ENCODE measurements around the gene SPRN. TPM values are rescaled to one million over a fixed set of nuclear protein-coding genes. Genes with fewer than 3 reads are reported as not detected.

The SPRN gene
- total and polyA plus RNA-seq, 4 donors, result 0.28 TPM; not detected in 3

- Histone ChIP-seq H3K4me3 (ENCODE audit: low read length in 2 of 2) (no peak overlapping the region), H3K4me1 (ENCODE audit: control insufficient read depth in 1 of 2, insufficient read depth in 2 of 2, low read length in 2 of 2) (no peaks in the 10 kb centered on the region), H3K9me3 (ENCODE audit: control insufficient read depth, low read length) (no peaks in the 10 kb centered on the region), H3K27me3 (ENCODE audit: control insufficient read depth in 1 of 2, insufficient read depth in 2 of 2, low read length in 1 of 2) (no peaks in the 10 kb centered on the region), H3K36me3 (ENCODE audit: control insufficient read depth in 1 of 2, insufficient read depth in 2 of 2, low read length in 1 of 2) (peaks cover 0 to 3% of the 10 kb centered on the region in 2 donors), H3K27ac (ENCODE audit: low read depth in 1 of 2, low read length in 2 of 2) (no peak overlapping the region)
- DNase-seq (no peak), ATAC-seq (ENCODE audit: low FRiP score) (no peak)
- intact Hi-C loops (cut with DNase I), result no loop called here
- 84 to 85% methylated on average over 16 of the region's 16 CpGs for WGBS, 2 donors
Observed at GRCh38 chr10:133403359-133403758, 21.1 kb downstream of the SPRN start.

- H3K9me3 ChIP-seq (ENCODE audit: control insufficient read depth, low read length), result no peaks in the 10 kb centered on the region
- 97 to 98% methylated on average over 21 of the region's 21 CpGs for WGBS, 2 donors
- H3K36me3 ChIP-seq (ENCODE audit: control insufficient read depth in 1 of 2, insufficient read depth in 2 of 2, low read length in 1 of 2), result peaks cover 0 to 3% of the 10 kb centered on the region in 2 donors
- ATAC-seq (ENCODE audit: low FRiP score) (peak; percentile 26), DNase-seq (peak in 1 of 2 donors; percentile 53)
- no peak overlapping the region for H3K4me3 ChIP-seq (ENCODE audit: low read length in 2 of 2)
- intact Hi-C loops (cut with DNase I), result no loop called here
- no peaks in the 10 kb centered on the region for H3K4me1 ChIP-seq (ENCODE audit: control insufficient read depth in 1 of 2, insufficient read depth in 2 of 2, low read length in 2 of 2)
- H3K27ac ChIP-seq (ENCODE audit: low read depth in 1 of 2, low read length in 2 of 2), result no peak overlapping the region
- no peaks in the 10 kb centered on the region for H3K27me3 ChIP-seq (ENCODE audit: control insufficient read depth in 1 of 2, insufficient read depth in 2 of 2, low read length in 1 of 2)
Observed at GRCh38 chr10:133401981-133402725, 22.3 kb downstream of the SPRN start.

DNA sequence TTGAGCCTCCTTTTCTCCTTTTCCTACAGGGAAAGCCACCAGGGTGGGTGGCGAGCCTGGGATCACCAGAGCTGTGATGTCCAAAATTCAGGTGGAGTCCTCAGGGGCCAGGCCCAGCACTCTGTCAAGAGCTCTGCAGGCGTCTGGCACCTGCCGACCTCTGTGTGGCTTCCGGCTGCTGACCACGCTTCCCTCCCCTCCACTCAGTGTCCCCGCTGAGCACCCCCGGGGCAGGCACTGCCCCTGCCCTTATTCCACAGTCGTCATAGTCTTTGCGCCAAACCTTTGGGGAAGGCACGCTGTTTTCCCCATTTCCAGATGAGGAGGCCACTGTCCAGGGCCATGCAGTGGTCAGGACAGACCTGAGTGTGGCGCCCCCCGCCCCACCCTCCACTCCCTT, 22.9 kb downstream of the SPRN start:
- Histone ChIP-seq H3K27ac (ENCODE audit: low read depth in 1 of 2, low read length in 2 of 2) (no peak overlapping the region), H3K9me3 (ENCODE audit: control insufficient read depth, low read length) (no peaks in the 10 kb centered on the region), H3K4me1 (ENCODE audit: control insufficient read depth in 1 of 2, insufficient read depth in 2 of 2, low read length in 2 of 2) (no peaks in the 10 kb centered on the region), H3K4me3 (ENCODE audit: low read length in 2 of 2) (no peak overlapping the region), H3K27me3 (ENCODE audit: control insufficient read depth in 1 of 2, insufficient read depth in 2 of 2, low read length in 1 of 2) (no peaks in the 10 kb centered on the region), H3K36me3 (ENCODE audit: control insufficient read depth in 1 of 2, insufficient read depth in 2 of 2, low read length in 1 of 2) (peaks cover 0 to 3% of the 10 kb centered on the region in 2 donors)
- ATAC-seq (ENCODE audit: low FRiP score), result peak; percentile 11
- peak in 1 of 2 donors; percentile 70 for DNase-seq
- 94 to 95% methylated on average over 12 of the region's 12 CpGs for WGBS, 2 donors
- intact Hi-C loops (cut with DNase I), result no loop called here

DNA sequence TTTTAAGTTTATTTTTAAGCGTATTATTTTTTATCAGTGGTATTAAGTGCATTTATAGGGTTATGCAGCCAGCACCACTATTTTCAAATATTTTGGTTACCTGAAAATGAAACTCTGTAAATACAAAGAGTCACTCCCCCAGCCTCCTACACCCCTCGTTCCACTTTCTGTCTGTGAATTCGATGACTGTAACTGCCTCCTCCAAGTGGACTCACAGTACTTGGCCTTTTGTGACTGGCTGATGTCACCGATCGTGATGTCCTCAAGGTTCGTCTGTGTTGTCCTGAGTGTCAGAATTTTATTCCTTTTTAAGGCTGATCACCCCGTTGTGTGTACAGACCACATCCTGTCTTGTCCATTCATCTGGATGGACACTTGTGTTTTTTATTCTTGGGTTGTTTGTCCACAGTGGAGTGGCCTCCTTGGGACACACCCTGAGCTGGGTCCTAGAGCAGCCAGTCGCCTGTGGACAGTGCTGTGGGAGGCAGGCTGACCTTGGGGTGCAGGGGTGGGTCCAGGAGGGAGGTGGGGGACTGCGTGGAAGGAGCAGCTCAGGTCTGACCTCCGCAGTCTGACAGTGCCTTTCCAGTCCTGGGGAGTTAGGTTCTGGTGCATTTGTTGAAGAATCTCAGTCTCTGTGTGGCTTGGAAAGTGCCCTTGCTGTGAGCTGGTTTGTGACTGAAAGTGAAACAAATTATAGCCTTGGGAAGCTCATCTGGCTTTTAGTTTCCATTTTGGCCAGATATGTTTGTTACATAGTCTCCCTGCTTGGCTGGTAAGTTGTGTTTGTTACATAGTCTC, 23.6 kb downstream of the SPRN start:
- H3K27ac ChIP-seq (ENCODE audit: low read depth in 1 of 2, low read length in 2 of 2), result no peak overlapping the region
- WGBS, 2 donors, result 89 to 90% methylated on average over 10 of the region's 10 CpGs
- peak in 1 of 2 donors; percentile 50 for DNase-seq
- H3K9me3 ChIP-seq (ENCODE audit: control insufficient read depth, low read length), result no peaks in the 10 kb centered on the region
- no peak overlapping the region for H3K4me3 ChIP-seq (ENCODE audit: low read length in 2 of 2)
- no peak for ATAC-seq (ENCODE audit: low FRiP score)
- no peaks in the 10 kb centered on the region for H3K4me1 ChIP-seq (ENCODE audit: control insufficient read depth in 1 of 2, insufficient read depth in 2 of 2, low read length in 2 of 2)
- H3K27me3 ChIP-seq (ENCODE audit: control insufficient read depth in 1 of 2, insufficient read depth in 2 of 2, low read length in 1 of 2), result no peaks in the 10 kb centered on the region
- intact Hi-C loops (cut with DNase I), result no loop called here
- H3K36me3 ChIP-seq (ENCODE audit: control insufficient read depth in 1 of 2, insufficient read depth in 2 of 2, low read length in 1 of 2), result peaks cover 0 to 3% of the 10 kb centered on the region in 2 donors

- no peaks in the 10 kb centered on the region for H3K4me1 ChIP-seq (ENCODE audit: control insufficient read depth in 1 of 2, insufficient read depth in 2 of 2, low read length in 2 of 2)
- intact Hi-C loops (cut with DNase I), result no loop called here
- H3K27ac ChIP-seq (ENCODE audit: low read depth in 1 of 2, low read length in 2 of 2), result no peak overlapping the region
- H3K36me3 ChIP-seq (ENCODE audit: control insufficient read depth in 1 of 2, insufficient read depth in 2 of 2, low read length in 1 of 2), result peaks cover 0 to 3% of the 10 kb centered on the region in 2 donors
- 95 to 97% methylated on average over 19 of the region's 19 CpGs for WGBS, 2 donors
- H3K4me3 ChIP-seq (ENCODE audit: low read length in 2 of 2), result no peak overlapping the region
- H3K9me3 ChIP-seq (ENCODE audit: control insufficient read depth, low read length), result no peaks in the 10 kb centered on the region
- DNase-seq, result peak in 1 of 2 donors; percentile 63
- H3K27me3 ChIP-seq (ENCODE audit: control insufficient read depth in 1 of 2, insufficient read depth in 2 of 2, low read length in 1 of 2), result no peaks in the 10 kb centered on the region
- ATAC-seq (ENCODE audit: low FRiP score), result no peak
Observed at GRCh38 chr10:133399123-133399601, 25.3 kb downstream of the SPRN start.

- intact Hi-C loops (cut with DNase I), result no loop called here
- Histone ChIP-seq H3K9me3 (ENCODE audit: control insufficient read depth, low read length) (no peaks in the 10 kb centered on the region), H3K27ac (ENCODE audit: low read depth in 1 of 2, low read length in 2 of 2) (no peak overlapping the region), H3K4me1 (ENCODE audit: control insufficient read depth in 1 of 2, insufficient read depth in 2 of 2, low read length in 2 of 2) (no peaks in the 10 kb centered on the region), H3K4me3 (ENCODE audit: low read length in 2 of 2) (no peak overlapping the region), H3K27me3 (ENCODE audit: control insufficient read depth in 1 of 2, insufficient read depth in 2 of 2, low read length in 1 of 2) (no peaks in the 10 kb centered on the region), H3K36me3 (ENCODE audit: control insufficient read depth in 1 of 2, insufficient read depth in 2 of 2, low read length in 1 of 2) (peaks cover 0 to 1% of the 10 kb centered on the region in 2 donors)
- DNase-seq (peak in 1 of 2 donors; percentile 20), ATAC-seq (ENCODE audit: low FRiP score) (no peak)
- 95 to 97% methylated on average over 7 of the region's 7 CpGs for WGBS, 2 donors
Observed at GRCh38 chr10:133397938-133398337, 26.5 kb downstream of the SPRN start.

DNA sequence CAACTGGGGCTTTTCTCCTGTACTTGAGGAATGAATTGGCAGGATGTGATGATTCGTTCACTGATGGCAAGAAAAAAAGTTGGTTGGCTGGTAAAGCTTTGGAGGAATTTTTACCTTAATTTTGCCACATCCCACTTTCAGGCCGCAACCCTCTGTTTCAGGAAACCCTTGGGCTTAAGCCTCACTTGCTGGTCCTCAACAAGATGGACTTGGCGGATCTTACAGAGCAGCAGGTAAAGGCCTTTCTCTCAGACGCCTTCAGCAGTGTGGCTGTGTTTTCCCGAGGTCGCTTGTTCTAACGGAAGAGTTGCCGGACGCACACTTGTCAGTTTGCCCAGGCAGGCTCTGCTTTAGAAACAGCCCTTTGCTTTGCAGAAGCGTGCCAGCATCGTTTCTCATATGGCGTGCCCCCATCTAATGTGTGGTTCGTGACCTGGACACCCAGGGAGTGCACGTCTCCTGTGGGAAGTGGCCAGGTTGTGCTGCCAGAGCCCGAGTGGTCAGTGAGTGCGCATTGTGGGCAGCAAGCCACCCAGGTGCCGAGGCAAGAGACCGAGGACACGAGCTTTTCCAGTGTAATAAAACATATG, 28.3 kb downstream of the SPRN start:
- no peak overlapping the region for H3K4me3 ChIP-seq (ENCODE audit: low read length in 2 of 2)
- H3K36me3 ChIP-seq (ENCODE audit: control insufficient read depth in 1 of 2, insufficient read depth in 2 of 2, low read length in 1 of 2), result no peaks in the 10 kb centered on the region
- WGBS, 2 donors, result 91 to 92% methylated on average over 19 of the region's 19 CpGs
- H3K4me1 ChIP-seq (ENCODE audit: control insufficient read depth in 1 of 2, insufficient read depth in 2 of 2, low read length in 2 of 2), result no peaks in the 10 kb centered on the region
- H3K27ac ChIP-seq (ENCODE audit: low read depth in 1 of 2, low read length in 2 of 2), result no peak overlapping the region
- ATAC-seq (ENCODE audit: low FRiP score) (no peak), DNase-seq (peak in 1 of 2 donors; percentile 68)
- no peaks in the 10 kb centered on the region for H3K27me3 ChIP-seq (ENCODE audit: control insufficient read depth in 1 of 2, insufficient read depth in 2 of 2, low read length in 1 of 2)
- H3K9me3 ChIP-seq (ENCODE audit: control insufficient read depth, low read length), result no peaks in the 10 kb centered on the region
- intact Hi-C loops (cut with DNase I), result no loop called here

DNA sequence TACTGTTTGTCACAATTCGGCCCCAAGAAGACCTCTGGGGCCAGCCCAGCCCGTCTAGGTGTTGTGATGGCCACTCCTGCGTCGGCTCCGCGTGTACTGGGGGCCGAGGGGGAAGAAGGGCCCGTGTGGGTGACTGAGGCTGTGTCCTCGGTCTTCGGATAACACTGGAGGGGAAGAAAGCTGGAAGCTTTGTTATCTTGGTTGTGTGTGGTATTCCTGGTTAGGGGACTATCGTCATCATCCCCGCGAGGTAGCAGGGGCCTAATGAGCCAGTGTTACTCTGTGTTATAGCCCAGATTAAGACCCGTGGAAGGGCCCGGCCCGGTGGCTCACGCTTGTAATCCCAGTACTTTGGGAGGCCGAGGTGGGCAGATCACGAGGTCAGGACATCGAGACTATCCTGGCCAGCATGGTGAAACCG, 29.6 kb downstream of the SPRN start:
- intact Hi-C loops (cut with DNase I), result no loop called here

More for the DNA sequence above, 29.6 kb downstream of the SPRN start:
- DNase-seq, result peak in 1 of 2 donors; percentile 54
- Histone ChIP-seq H3K4me1 (ENCODE audit: control insufficient read depth in 1 of 2, insufficient read depth in 2 of 2, low read length in 2 of 2) (no peaks in the 10 kb centered on the region), H3K4me3 (ENCODE audit: low read length in 2 of 2) (peak overlapping the region; percentile 79 to 86), H3K27ac (ENCODE audit: low read depth in 1 of 2, low read length in 2 of 2) (peak overlapping the region in 1 of 2 donors; percentile 6), H3K36me3 (ENCODE audit: control insufficient read depth in 1 of 2, insufficient read depth in 2 of 2, low read length in 1 of 2) (no peaks in the 10 kb centered on the region), H3K9me3 (ENCODE audit: control insufficient read depth, low read length) (no peaks in the 10 kb centered on the region), H3K27me3 (ENCODE audit: control insufficient read depth in 1 of 2, insufficient read depth in 2 of 2, low read length in 1 of 2) (no peaks in the 10 kb centered on the region)
- WGBS, 2 donors, result 31% methylated on average over 21 of the region's 21 CpGs
- no peak for ATAC-seq (ENCODE audit: low FRiP score)
